Adrenal gland (tissue), 5 donors: ENCODE results near the gene PNPLA2.
A peak's percentile ranks its signal among the peaks of the same experiment; 100 is the strongest.

Experiments
- CTCF ChIP-seq, 6 experiments: fragments of 450-650 bp in 4 of 6; fragments of 200-600 bp in 2 of 6; sonication (generic) in 1 of 6; IDR thresholded peaks; 1 replicate in 5 of 6; 2 replicates in 1 of 6; pipeline versions ENCODE4 v1.5.1 to v1.8.0; 2016 to 2021; ENCODE audit warnings: antibody characterized with exemption in 6 of 6, mild to moderate bottlenecking in 2 of 6, moderate library complexity in 1 of 6
- POLR2A ChIP-seq, 2 donors: fragments of 450-650 bp; IDR thresholded peaks; one replicate each; pipeline ENCODE4 v1.6.1; 2017; ENCODE audit warnings: antibody characterized with exemption in 2 of 2, mild to moderate bottlenecking in 2 of 2, moderate library complexity in 1 of 2
- donor health status: DM: no; HTN: no; CAD: no.

GRCh38 chr11:832529-833113 is 13.9 kb downstream of the PNPLA2 start, which contains the start of gene CD151:
- TF ChIP-seq CTCF (IDR thresholded peaks at IDR 0.05) (peak in 2 of 6 experiments; percentile 13 to 19), POLR2A (IDR thresholded peaks at IDR 0.05) (peak in 1 of 2 donors; percentile 24)
